HG03439 (cell line): ENCODE measurements around the gene DRGX.

ENCODE experiments used
- ATAC-seq: cut with Tn5 transposase; IDR thresholded peaks from one replicate; pipeline ENCODE4 v1.9.1; 2021; ENCODE audit warnings: mild to moderate bottlenecking, moderate library complexity; ENCODE audit not compliant: unreplicated experiment

DRGX gene

GRCh38 chr10:49384268-49384953 is 11.5 kb downstream of the DRGX start:
- no peak for ATAC-seq

- no peak for ATAC-seq
Observed at GRCh38 chr10:49383853-49384252, 12.0 kb downstream of the DRGX start.

GRCh38 chr10:49382826-49383225 is 13.1 kb downstream of the DRGX start:
- no peak for ATAC-seq

GRCh38 chr10:49382226-49382625 is 13.7 kb downstream of the DRGX start:
- ATAC-seq = no peak

- no peak for ATAC-seq
Observed at GRCh38 chr10:49381111-49381900, 14.6 kb downstream of the DRGX start.

GRCh38 chr10:49379596-49380410 is 16.1 kb downstream of the DRGX start:
- no peak for ATAC-seq

GRCh38 chr10:49377256-49377655 is 18.6 kb downstream of the DRGX start:
- ATAC-seq = no peak

GRCh38 chr10:49375611-49376010 is 20.3 kb downstream of the DRGX start:
- ATAC-seq = no peak

GRCh38 chr10:49374740-49375139 is 21.1 kb downstream of the DRGX start:
- ATAC-seq = no peak

GRCh38 chr10:49373361-49373760 is 22.5 kb downstream of the DRGX start:
- ATAC-seq = no peak

- no peak for ATAC-seq
Observed at GRCh38 chr10:49371967-49372366, 23.9 kb downstream of the DRGX start.

GRCh38 chr10:49370326-49371100 is 25.4 kb downstream of the DRGX start:
- ATAC-seq = no peak

GRCh38 chr10:49369216-49370162 is 26.4 kb downstream of the DRGX start:
- ATAC-seq = no peak

GRCh38 chr10:49368256-49368655 is 27.6 kb downstream of the DRGX start:
- no peak for ATAC-seq

- no peak for ATAC-seq
Observed at GRCh38 chr10:49367600-49367999, 28.3 kb downstream of the DRGX start.

- ATAC-seq = no peak
Observed at GRCh38 chr10:49366460-49366859, 29.4 kb downstream of the DRGX start.

GRCh38 chr10:49365675-49366415 is 30.0 kb downstream of the DRGX start:
- ATAC-seq = no peak

- no peak for ATAC-seq
Observed at GRCh38 chr10:49365275-49365674, 30.6 kb downstream of the DRGX start.

GRCh38 chr10:49364747-49365146 is 31.1 kb downstream of the DRGX start:
- no peak for ATAC-seq
